Lower leg skin (tissue), 4 donors: Measurements from ENCODE around the gene MYO5A. TPM values are rescaled to one million over a fixed set of nuclear protein-coding genes. Genes with fewer than 3 reads are reported as not detected.

Experiments
- DNase-seq, 2 donors: peaks; one replicate each; pipeline ENCODE4 v3.0.0-alpha.2; 2019; ENCODE audit warnings: low spot score in 2 of 2
- H3K4me3 ChIP-seq: fragments of 200-600 bp; sonication (generic); 2 replicates; pipeline ENCODE4 v1.5.1; 2017; ENCODE audit warnings: mild to moderate bottlenecking, low read depth; ENCODE audit not compliant: poor library complexity, severe bottlenecking
- POLR2A ChIP-seq, 2 donors: fragments of 450-650 bp; IDR thresholded peaks; one replicate each; pipeline ENCODE4 v1.6.1; 2016 to 2017; ENCODE audit warnings: antibody characterized with exemption in 2 of 2, mild to moderate bottlenecking in 1 of 2, moderate library complexity in 1 of 2
- WGBS, 2 donors: methylation state at CpG; one replicate each; pipeline ENCODE4 v1.1.5; 2018; 5-methylcytosine and 5-hydroxymethylcytosine counted together
- intact Hi-C: fragments of 100-400 bp; cut with DNase I; formaldehyde crosslinking; loops from one replicate; pipeline ENCODE4 v1.15.0; 2023; ENCODE audit warnings: low total_unique reads
- total RNA-seq, 4 donors: library from RNA; depleted of rRNA; stranded (reverse); fragments of >200 nt; gene quantifications; one replicate each; pipeline ENCODE4 v1.1.0, GENCODE V29; 2016
- TF ChIP-seq, protein P1 (sequence below), 3 donors: fragments of 450-650 bp; IDR thresholded peaks; one replicate each; pipeline ENCODE4 v1.5.1; 2016; ENCODE audit warnings: antibody characterized with exemption in 3 of 3, mild to moderate bottlenecking in 3 of 3, moderate library complexity in 2 of 3

The MYO5A gene
- total RNA-seq, 4 donors from 2014 or later, result 28.0 to 45.1 (median 37.8) TPM

DNA sequence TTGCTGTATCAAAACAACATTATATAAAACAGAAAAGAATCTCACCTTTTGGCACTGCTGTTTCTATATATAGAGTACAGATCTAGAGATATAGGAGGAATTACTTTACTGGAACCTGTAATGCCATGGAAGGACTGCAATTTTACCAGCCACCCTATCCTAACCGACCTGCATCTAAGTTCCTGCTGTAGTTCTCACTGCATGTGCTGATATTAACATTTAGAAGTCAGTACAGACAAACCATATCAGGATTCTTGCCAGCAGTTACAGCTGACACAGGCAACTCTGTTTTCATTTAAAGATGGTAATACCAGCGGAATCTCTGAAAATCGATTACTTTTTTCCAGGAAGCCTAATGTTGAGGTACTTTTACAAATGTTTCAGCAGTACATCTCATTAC lies 159.7 kb downstream of the MYO5A start:
- no peak for DNase-seq
- intact Hi-C loops, result no loop called here
- TF ChIP-seq, protein P1, sequence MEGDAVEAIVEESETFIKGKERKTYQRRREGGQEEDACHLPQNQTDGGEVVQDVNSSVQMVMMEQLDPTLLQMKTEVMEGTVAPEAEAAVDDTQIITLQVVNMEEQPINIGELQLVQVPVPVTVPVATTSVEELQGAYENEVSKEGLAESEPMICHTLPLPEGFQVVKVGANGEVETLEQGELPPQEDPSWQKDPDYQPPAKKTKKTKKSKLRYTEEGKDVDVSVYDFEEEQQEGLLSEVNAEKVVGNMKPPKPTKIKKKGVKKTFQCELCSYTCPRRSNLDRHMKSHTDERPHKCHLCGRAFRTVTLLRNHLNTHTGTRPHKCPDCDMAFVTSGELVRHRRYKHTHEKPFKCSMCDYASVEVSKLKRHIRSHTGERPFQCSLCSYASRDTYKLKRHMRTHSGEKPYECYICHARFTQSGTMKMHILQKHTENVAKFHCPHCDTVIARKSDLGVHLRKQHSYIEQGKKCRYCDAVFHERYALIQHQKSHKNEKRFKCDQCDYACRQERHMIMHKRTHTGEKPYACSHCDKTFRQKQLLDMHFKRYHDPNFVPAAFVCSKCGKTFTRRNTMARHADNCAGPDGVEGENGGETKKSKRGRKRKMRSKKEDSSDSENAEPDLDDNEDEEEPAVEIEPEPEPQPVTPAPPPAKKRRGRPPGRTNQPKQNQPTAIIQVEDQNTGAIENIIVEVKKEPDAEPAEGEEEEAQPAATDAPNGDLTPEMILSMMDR (IDR thresholded peaks at IDR 0.05), result no peak
- no peak for TF ChIP-seq POLR2A (IDR thresholded peaks at IDR 0.05)
- WGBS, 2 donors, result 84 to 86% methylated on average over 3 of the region's 3 CpGs
- H3K4me3 ChIP-seq, result no peak overlapping the region

DNA sequence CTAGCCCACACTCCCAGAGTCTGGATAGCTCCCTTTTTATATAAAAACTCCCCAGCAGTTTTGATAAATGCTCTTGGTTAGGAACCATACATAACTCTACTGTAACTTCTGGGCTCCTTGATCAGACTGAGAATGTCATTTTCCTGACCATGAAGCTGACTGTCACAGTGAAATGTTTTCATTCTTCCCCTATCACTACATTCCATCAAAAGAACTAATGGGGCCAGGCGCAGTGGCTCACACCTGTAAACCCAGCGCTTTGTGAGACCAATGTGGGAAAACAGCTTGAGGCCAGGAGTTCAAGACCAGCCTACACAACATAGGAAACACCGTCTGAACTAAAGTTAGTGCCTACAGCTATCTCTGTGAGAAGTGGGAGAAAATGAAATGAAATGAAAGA lies 160.3 kb downstream of the MYO5A start:
- TF ChIP-seq POLR2A (IDR thresholded peaks at IDR 0.05), result no peak
- TF ChIP-seq, protein P1 (IDR thresholded peaks at IDR 0.05), result no peak
- intact Hi-C loops, result no loop called here
- no peak overlapping the region for H3K4me3 ChIP-seq
- WGBS, 2 donors, result 82 to 86% methylated on average over 3 of the region's 3 CpGs
- no peak for DNase-seq

DNA sequence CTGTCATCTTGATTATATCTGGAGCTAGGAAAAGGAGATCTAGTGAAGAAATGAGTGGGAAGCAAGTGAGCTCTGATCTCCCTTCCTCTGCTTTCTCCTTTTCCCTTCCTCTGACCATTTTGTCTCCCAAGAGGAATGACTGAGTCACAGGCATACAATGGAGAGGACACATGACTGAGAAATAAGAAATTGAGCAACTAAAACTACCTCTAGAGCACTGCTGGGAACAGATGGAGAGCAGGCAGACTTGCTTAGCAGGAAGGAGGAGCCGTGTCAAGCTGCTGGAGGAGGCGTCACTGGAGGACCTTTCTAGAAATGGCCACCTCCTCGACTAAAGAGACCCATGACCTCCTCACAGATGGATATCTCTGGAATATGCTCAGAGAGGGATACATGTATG lies 166.2 kb downstream of the MYO5A start:
- no peak for TF ChIP-seq POLR2A (IDR thresholded peaks at IDR 0.05)
- TF ChIP-seq, protein P1 (IDR thresholded peaks at IDR 0.05), result no peak
- no peak overlapping the region for H3K4me3 ChIP-seq
- no peak for DNase-seq
- WGBS, 2 donors, result 76 to 81% methylated on average over 3 of the region's 3 CpGs
- intact Hi-C loops, result no loop called here

DNA sequence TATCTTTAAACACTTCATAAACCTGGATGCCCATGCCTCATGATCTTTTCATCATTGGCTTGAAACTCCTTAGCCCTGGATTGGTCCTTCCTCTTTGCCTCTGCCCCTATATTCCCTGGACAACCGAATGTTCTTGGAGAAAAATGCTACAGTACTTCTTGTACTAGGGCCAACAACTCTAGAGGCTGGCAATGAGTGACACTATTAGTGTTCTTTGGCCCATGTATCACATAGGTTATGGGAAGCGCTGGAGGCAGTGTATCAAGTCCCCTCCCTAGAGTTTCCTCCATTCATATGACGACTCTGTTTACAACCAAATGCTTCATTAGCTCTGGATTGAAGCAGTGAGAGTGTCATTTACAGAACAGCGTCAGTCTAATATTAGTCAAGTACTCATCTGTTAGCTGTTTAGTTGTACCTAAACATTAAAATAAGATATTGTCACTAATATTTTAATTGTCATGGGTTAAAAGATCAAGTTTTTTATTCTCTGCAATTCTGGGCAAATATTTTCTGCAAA lies 166.6 kb downstream of the MYO5A start:
- intact Hi-C loops, result no loop called here
- TF ChIP-seq, protein P1 (IDR thresholded peaks at IDR 0.05), result no peak
- no peak for TF ChIP-seq POLR2A (IDR thresholded peaks at IDR 0.05)
- DNase-seq, result no peak
- H3K4me3 ChIP-seq, result no peak overlapping the region
- WGBS, 2 donors, result 85 to 89% methylated on average over 4 of the region's 4 CpGs

DNA sequence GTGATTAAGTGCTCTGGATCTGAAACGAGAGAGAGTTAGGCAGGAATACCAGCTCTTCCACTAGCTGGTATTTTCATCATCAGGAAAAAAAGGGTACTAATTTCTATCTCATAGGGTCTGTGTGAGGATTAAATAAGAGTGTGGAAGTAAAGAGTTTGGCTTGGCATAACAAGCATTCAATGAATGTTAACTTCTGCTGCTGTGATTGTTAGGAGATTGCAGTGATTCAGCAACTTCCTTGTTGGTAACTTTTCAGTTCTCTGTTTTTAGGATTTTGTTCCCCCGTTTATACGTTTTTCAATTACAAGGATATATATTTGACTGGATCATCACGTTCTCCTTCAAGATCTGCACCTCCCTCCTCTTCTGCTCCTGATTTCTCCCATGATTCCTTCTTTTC lies 167.2 kb downstream of the MYO5A start:
- DNase-seq, result no peak
- TF ChIP-seq, protein P1 (IDR thresholded peaks at IDR 0.05), result no peak
- TF ChIP-seq POLR2A (IDR thresholded peaks at IDR 0.05), result no peak
- intact Hi-C loops, result no loop called here
- WGBS, 2 donors, result 68 to 70% methylated on average over 4 of the region's 4 CpGs
- H3K4me3 ChIP-seq, result no peak overlapping the region
